GM12878 (cell line): ENCODE data around the gene IFIT2. TPM values are rescaled to one million over a fixed set of nuclear protein-coding genes. Genes with fewer than 3 reads are reported as not detected.

Experiments used
- BHLHE40 ChIP-seq, 2 experiments: fragments of 450-650 bp in 1 of 2; IDR thresholded peaks; 2 replicates each; pipeline ENCODE4 v1.6.1; 2011 to 2017; ENCODE audit warnings: low read depth in 2 of 2, borderline replicate concordance in 1 of 2, improper control_type of control experiment in 1 of 2, low read length in 1 of 2, mild to moderate bottlenecking in 1 of 2
- CBFB ChIP-seq: IDR thresholded peaks from 2 replicates; pipeline ENCODE4 v1.6.1; 2016; ENCODE audit warnings: antibody characterized with exemption, low read depth
- CREM ChIP-seq: IDR thresholded peaks from 2 replicates; pipeline ENCODE4 v1.6.1; 2014; ENCODE audit warnings: antibody characterized with exemption, low read depth
- DPF2 ChIP-seq: fragments of 450-650 bp; IDR thresholded peaks from 2 replicates; pipeline ENCODE4 v1.6.1; 2017; ENCODE audit warnings: mild to moderate bottlenecking
- EP300 ChIP-seq, 2 experiments: fragments of 150-350 bp in 1 of 2; IDR thresholded peaks; 2 replicates each; pipeline ENCODE4 v1.6.1; 2011 to 2012; ENCODE audit warnings: low read depth in 2 of 2, low read length in 2 of 2, borderline replicate concordance in 1 of 2, improper control_type of control experiment in 1 of 2, inconsistent platforms in 1 of 2; ENCODE audit not compliant: control insufficient read depth in 1 of 2
- HDAC6 ChIP-seq: fragments of 200-600 bp; sonication (generic); IDR thresholded peaks from one replicate; pipeline ENCODE4 v1.8.0; 2017; ENCODE audit warnings: antibody characterized with exemption; ENCODE audit not compliant: unreplicated experiment
- IKZF1 ChIP-seq: fragments of 450-650 bp; conservative IDR thresholded peaks from 2 replicates; pipeline ENCODE4 v1.6.1; 2017; ENCODE audit warnings: antibody characterized with exemption, mild to moderate bottlenecking
- JUNB ChIP-seq: IDR thresholded peaks from 2 replicates; pipeline ENCODE4 v1.6.1; 2016; ENCODE audit warnings: antibody characterized with exemption, mild to moderate bottlenecking
- NBN ChIP-seq: fragments of 450-650 bp; IDR thresholded peaks from 2 replicates; pipeline ENCODE4 v1.6.1; 2016
- NFIC ChIP-seq: IDR thresholded peaks from 2 replicates; pipeline ENCODE4 v1.6.1; 2012; ENCODE audit warnings: low read depth, mild to moderate bottlenecking, inconsistent platforms, low read length, moderate library complexity
- PAX5 ChIP-seq: IDR thresholded peaks from 2 replicates; pipeline ENCODE4 v1.6.1; 2011; ENCODE audit warnings: low read depth, low read length, borderline replicate concordance
- TCF7 ChIP-seq: IDR thresholded peaks from 2 replicates; pipeline ENCODE4 v1.6.1; 2014; ENCODE audit warnings: antibody characterized with exemption, borderline replicate concordance
- polyA plus RNA-seq, 11 experiments: library from polyadenylated mRNA; depleted of rRNA in 4 of 11; unstranded in 6 of 11; stranded (reverse) in 5 of 11; fragments of >200 nt; fragmentation: Nextera tagmentation in 4 of 11; fragmentation: Illumina TruSeq in 1 of 11; extraction: Ambion mirVana in 4 of 11; extraction: Trizol in 1 of 11; gene quantifications; 1 replicate in 1 of 11; 2 replicates in 10 of 11; pipeline versions ENCODE4 v1.2.1 to v1.2.3, GENCODE V29; 2011 to 2016; ENCODE audit warnings: inconsistent platforms in 2 of 11, missing spikeins in 2 of 11, low read depth in 1 of 11
- total RNA-seq, 4 experiments: library from RNA; depleted of rRNA in 3 of 4; stranded (reverse); fragments of >200 nt in 3 of 4; fragmentation: Illumina TruSeq in 1 of 4; extraction: Trizol in 1 of 4; gene quantifications; 2 replicates each; pipeline versions ENCODE4 v1.2.1 to v1.2.3, GENCODE V29; 2013 to 2021
- TF ChIP-seq, protein P1 (sequence below): IDR thresholded peaks from 2 replicates; pipeline ENCODE4 v1.6.1; 2011; ENCODE audit warnings: borderline replicate concordance, low read depth, mild to moderate bottlenecking, moderate library complexity, low read length; ENCODE audit not compliant: insufficient read depth, poor library complexity, severe bottlenecking
- TF ChIP-seq, protein P2 (sequence below): fragments of 450-650 bp; IDR thresholded peaks from 2 replicates; pipeline ENCODE4 v1.6.1; 2016; ENCODE audit warnings: mild to moderate bottlenecking
- TF ChIP-seq, protein P3 (sequence below): fragments of 450-650 bp; IDR thresholded peaks from 2 replicates; pipeline ENCODE4 v1.6.1; 2017; ENCODE audit warnings: borderline replicate concordance
- TF ChIP-seq, protein P4 (sequence below): fragments of 450-650 bp; IDR thresholded peaks from 2 replicates; pipeline ENCODE4 v1.6.1; 2017; ENCODE audit warnings: low read depth, mild to moderate bottlenecking, moderate library complexity

Gene IFIT2
- total and polyA plus RNA-seq, 10 of the 15 experiments (the other 5 are each of a cell fraction or from before 2014, with no cell fraction given), result 5.2 to 14.8 (median 9.7) TPM

DNA sequence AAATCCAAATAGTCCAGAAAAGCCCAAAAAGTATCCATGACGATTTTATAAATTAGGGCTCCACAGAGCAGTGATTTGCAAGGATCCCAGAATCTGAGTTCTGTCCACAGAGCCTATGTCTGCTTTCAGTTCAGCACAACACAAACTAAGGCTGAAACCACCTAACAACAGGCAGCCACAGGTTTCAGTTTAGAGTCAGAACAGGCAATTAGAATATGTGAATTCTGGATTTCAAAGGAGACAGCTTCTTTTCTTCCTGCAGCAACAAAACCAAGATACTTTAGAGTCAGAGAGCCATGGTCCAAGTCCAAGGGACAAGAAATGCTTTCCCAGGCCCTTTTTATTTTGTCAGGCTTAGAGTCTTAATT lies 49.5 kb downstream of the IFIT2 start (continued):
- peak in 1 of 2 experiments; percentile 19; a peak in 1 of 4 replicates for TF ChIP-seq BHLHE40 (IDR thresholded peaks at IDR 0.05; ENCODE audit: borderline replicate concordance in 1 of 2, low read depth in 2 of 2, low read length in 1 of 2)
- peak; percentile 75 for TF ChIP-seq NFIC
- 0 out of 4 replicates have a peak, but pooled peaks of 1 of the 2 experiments have one; percentile 7 for TF ChIP-seq EP300 (IDR thresholded peaks at IDR 0.05; ENCODE audit: borderline replicate concordance in 1 of 2, control insufficient read depth in 1 of 2, low read depth in 2 of 2, low read length in 2 of 2)
- TF ChIP-seq, protein P1, sequence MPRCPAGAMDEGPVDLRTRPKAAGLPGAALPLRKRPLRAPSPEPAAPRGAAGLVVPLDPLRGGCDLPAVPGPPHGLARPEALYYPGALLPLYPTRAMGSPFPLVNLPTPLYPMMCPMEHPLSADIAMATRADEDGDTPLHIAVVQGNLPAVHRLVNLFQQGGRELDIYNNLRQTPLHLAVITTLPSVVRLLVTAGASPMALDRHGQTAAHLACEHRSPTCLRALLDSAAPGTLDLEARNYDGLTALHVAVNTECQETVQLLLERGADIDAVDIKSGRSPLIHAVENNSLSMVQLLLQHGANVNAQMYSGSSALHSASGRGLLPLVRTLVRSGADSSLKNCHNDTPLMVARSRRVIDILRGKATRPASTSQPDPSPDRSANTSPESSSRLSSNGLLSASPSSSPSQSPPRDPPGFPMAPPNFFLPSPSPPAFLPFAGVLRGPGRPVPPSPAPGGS, result peak; percentile 53
- peak; percentile 64; the same call in 1 of the 2 replicates for TF ChIP-seq JUNB
- TF ChIP-seq TCF7, result no peak; the same call in 1 of the 2 replicates
- TF ChIP-seq, protein P2, sequence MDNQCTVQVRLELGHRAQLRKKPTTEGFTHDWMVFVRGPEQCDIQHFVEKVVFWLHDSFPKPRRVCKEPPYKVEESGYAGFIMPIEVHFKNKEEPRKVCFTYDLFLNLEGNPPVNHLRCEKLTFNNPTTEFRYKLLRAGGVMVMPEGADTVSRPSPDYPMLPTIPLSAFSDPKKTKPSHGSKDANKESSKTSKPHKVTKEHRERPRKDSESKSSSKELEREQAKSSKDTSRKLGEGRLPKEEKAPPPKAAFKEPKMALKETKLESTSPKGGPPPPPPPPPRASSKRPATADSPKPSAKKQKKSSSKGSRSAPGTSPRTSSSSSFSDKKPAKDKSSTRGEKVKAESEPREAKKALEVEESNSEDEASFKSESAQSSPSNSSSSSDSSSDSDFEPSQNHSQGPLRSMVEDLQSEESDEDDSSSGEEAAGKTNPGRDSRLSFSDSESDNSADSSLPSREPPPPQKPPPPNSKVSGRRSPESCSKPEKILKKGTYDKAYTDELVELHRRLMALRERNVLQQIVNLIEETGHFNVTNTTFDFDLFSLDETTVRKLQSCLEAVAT, result peak; percentile 73; the same call in 1 of the 2 replicates
- TF ChIP-seq NBN, result 0 out of 2 replicates have a peak, but pooled peaks have one; percentile 13
- TF ChIP-seq, protein P3, sequence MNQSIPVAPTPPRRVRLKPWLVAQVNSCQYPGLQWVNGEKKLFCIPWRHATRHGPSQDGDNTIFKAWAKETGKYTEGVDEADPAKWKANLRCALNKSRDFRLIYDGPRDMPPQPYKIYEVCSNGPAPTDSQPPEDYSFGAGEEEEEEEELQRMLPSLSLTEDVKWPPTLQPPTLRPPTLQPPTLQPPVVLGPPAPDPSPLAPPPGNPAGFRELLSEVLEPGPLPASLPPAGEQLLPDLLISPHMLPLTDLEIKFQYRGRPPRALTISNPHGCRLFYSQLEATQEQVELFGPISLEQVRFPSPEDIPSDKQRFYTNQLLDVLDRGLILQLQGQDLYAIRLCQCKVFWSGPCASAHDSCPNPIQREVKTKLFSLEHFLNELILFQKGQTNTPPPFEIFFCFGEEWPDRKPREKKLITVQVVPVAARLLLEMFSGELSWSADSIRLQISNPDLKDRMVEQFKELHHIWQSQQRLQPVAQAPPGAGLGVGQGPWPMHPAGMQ, result no peak
- TF ChIP-seq, protein P4, sequence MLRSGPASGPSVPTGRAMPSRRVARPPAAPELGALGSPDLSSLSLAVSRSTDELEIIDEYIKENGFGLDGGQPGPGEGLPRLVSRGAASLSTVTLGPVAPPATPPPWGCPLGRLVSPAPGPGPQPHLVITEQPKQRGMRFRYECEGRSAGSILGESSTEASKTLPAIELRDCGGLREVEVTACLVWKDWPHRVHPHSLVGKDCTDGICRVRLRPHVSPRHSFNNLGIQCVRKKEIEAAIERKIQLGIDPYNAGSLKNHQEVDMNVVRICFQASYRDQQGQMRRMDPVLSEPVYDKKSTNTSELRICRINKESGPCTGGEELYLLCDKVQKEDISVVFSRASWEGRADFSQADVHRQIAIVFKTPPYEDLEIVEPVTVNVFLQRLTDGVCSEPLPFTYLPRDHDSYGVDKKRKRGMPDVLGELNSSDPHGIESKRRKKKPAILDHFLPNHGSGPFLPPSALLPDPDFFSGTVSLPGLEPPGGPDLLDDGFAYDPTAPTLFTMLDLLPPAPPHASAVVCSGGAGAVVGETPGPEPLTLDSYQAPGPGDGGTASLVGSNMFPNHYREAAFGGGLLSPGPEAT, result peak; percentile 55; the same call in 1 of the 2 replicates
- TF ChIP-seq CREM, result peak; percentile 40; the same call in 1 of the 2 replicates
- TF ChIP-seq DPF2, result peak; percentile 41; the same call in 1 of the 2 replicates
- TF ChIP-seq HDAC6, result no peak
- TF ChIP-seq PAX5, result 0 out of 2 replicates have a peak, but pooled peaks have one; percentile 42
- TF ChIP-seq IKZF1, result peak; percentile 67; the same call in 1 of the 2 replicates
- TF ChIP-seq CBFB, result peak; percentile 45; the same call in 1 of the 2 replicates
